Esophagus squamous epithelium (tissue), 4 donors: ENCODE results near the gene KANSL2.
A peak's percentile ranks its signal among the peaks of the same experiment; 100 is the strongest.

Experiments
- POLR2A ChIP-seq, 4 donors: fragments of 450-650 bp; IDR thresholded peaks; one replicate each; pipeline ENCODE4 v1.6.1; 2017; ENCODE audit warnings: antibody characterized with exemption in 4 of 4, mild to moderate bottlenecking in 4 of 4, moderate library complexity in 3 of 4
- TF ChIP-seq, protein P1 (sequence below), 6 experiments: fragments of 450-650 bp in 4 of 6; fragments of 200-600 bp in 2 of 6; sonication (generic) in 2 of 6; IDR thresholded peaks; one replicate each; pipeline ENCODE4 v1.5.1; 2016 to 2019; ENCODE audit warnings: antibody characterized with exemption in 6 of 6, mild to moderate bottlenecking in 4 of 6, moderate library complexity in 4 of 6

DNA sequence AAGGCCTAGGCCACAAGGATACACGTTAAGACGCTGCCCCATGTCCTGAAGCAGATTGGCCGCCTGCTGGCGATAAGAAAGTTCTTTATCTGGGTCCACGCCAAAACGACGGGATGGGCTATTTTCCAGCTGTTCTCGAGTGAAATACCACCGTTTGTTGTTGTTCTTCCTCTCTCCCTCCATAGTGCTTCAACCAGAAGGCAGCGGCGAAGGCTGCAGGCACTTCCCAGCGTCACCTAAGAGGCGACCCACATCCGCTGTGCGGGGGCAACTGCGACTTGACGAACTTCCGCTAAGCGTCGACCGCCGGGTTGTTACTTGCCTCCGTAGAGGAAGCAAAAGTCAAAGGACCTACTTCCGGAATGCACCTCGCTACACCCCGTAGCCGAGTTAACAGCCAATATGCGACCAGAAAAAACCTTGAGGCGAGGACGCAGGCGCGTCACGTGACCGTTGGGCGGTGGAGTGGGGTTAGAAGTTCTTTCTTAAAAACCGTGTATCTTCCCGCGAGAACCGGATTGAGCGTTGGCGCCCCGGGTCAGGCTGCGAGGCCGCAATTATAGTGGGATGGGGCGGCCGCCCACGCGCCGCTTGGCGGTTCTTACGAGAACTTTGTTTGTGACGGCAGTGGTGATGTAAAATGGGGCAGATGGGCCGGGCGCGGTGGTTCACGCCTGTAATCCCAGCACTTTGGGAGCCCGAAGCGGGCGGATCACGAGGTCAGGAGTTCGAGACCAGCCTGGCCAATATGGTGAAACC lies 34.6 kb upstream of the KANSL2 start, which contains the start of gene CCNT1:
- TF ChIP-seq, protein P1, sequence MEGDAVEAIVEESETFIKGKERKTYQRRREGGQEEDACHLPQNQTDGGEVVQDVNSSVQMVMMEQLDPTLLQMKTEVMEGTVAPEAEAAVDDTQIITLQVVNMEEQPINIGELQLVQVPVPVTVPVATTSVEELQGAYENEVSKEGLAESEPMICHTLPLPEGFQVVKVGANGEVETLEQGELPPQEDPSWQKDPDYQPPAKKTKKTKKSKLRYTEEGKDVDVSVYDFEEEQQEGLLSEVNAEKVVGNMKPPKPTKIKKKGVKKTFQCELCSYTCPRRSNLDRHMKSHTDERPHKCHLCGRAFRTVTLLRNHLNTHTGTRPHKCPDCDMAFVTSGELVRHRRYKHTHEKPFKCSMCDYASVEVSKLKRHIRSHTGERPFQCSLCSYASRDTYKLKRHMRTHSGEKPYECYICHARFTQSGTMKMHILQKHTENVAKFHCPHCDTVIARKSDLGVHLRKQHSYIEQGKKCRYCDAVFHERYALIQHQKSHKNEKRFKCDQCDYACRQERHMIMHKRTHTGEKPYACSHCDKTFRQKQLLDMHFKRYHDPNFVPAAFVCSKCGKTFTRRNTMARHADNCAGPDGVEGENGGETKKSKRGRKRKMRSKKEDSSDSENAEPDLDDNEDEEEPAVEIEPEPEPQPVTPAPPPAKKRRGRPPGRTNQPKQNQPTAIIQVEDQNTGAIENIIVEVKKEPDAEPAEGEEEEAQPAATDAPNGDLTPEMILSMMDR (IDR thresholded peaks at IDR 0.05), result peak in 3 of 6 experiments; percentile 25 to 53 (median 45)
- peak in 2 of 4 donors; percentile 72 to 78 for TF ChIP-seq POLR2A (IDR thresholded peaks at IDR 0.05)
